ENCODE results near the gene HDAC10. TPM values are rescaled to one million over a fixed set of nuclear protein-coding genes. Genes with fewer than 3 reads are reported as not detected.

The HDAC10 gene
- total RNA-seq, 2 experiments from 2014 or later = 99.1 to 111 TPM

DNA sequence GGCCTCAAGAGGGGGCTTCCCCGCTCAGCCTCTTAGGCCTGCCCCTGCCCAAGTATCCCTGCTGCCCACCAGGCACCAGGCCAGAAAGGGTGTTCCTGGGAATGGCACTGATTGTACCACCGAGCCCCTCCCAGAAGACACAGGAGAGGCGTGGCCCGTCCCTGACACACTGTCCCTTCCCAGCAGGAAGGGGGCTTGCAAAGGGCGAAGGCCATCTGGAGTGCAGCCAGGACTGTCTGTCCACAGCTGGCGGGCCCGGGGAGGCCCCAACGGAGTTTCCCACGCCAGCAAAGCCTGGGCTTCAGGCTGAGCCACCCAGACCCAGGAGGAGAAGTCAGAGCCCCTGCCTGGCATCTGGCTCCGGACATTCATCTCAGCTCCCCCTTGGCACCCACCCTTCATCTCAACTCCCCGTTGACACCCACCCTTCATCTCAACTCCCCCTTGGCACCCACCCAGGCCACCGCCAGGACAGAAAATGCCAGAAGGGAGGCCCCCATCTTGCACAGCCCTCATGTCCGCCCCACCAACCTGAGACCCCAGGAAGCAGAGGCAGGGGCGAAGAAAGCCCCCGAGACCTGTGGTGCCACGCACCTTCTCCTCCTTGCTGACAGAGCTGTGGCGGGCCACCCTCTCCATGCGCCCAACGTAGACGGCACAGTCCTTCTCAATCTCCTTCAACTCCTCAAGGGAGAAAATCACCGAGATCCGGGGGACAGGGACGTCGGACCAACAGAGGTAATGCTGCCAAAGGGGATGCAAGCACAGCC is 25.7 kb downstream of the HDAC10 start:
- H3K36me3 Mint-ChIP-seq = peaks cover 6% of the 10 kb centered on the region

DNA sequence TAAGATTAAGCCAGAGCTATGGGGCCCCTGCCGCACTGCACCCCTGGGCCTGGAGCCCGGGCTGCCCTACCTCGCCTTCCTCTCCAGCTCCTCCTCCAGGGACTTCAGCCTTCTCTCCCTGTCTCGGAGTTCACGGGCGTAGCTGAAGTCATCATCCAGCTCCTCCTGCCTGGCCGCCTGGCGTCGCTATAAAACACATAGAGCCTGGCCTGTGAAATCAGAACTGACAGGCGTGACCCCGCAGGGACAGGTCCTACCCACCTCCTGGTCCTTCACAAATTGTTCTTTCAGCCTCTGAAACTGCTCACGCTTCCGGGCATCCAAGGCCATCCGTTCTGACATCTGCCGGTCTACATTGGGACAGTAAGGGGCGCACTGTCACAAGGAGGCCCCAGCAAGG is 27.0 kb downstream of the HDAC10 start:
- H3K9me3 Mint-ChIP-seq = no peaks in the 10 kb centered on the region
- no peak overlapping the region for H3K27ac Mint-ChIP-seq
- POLR2A ChIA-PET = no interaction called here
- ATAC-seq (ENCODE audit: low read depth) = no peak
- DNase-seq = no peak
- H3K36me3 Mint-ChIP-seq = peaks cover 6% of the 10 kb centered on the region
- no peaks in the 10 kb centered on the region for H3K4me1 Mint-ChIP-seq
- no peak overlapping the region for H3K4me3 Mint-ChIP-seq
- no peaks in the 10 kb centered on the region for H3K27me3 Mint-ChIP-seq

More for the DNA sequence above, 25.7 kb downstream of the HDAC10 start:
- no peaks in the 10 kb centered on the region for H3K27me3 Mint-ChIP-seq
- no peak overlapping the region for H3K27ac Mint-ChIP-seq
- no peak for ATAC-seq (ENCODE audit: low read depth)
- no peaks in the 10 kb centered on the region for H3K4me1 Mint-ChIP-seq
- no peaks in the 10 kb centered on the region for H3K9me3 Mint-ChIP-seq
- POLR2A ChIA-PET = no interaction called here
- H3K4me3 Mint-ChIP-seq = no peak overlapping the region
- DNase-seq = no peak

- POLR2A ChIA-PET = no interaction called here
- no peaks in the 10 kb centered on the region for H3K9me3 Mint-ChIP-seq
- H3K36me3 Mint-ChIP-seq = peaks cover 6% of the 10 kb centered on the region
- no peaks in the 10 kb centered on the region for H3K4me1 Mint-ChIP-seq
- H3K27me3 Mint-ChIP-seq = no peaks in the 10 kb centered on the region
- no peak overlapping the region for H3K4me3 Mint-ChIP-seq
- ATAC-seq (ENCODE audit: low read depth) (no peak), DNase-seq (no peak)
- no peak overlapping the region for H3K27ac Mint-ChIP-seq
These were observed 28.6 kb downstream of the HDAC10 start for GRCh38 chr22:50222508-50222907.

- ATAC-seq (ENCODE audit: low read depth) = no peak
- no peak for DNase-seq
These were observed 29.4 kb downstream of the HDAC10 start for GRCh38 chr22:50221410-50222300.

GRCh38 chr22:50220603-50221409 is 30.3 kb downstream of the HDAC10 start:
- DNase-seq (no peak), ATAC-seq (ENCODE audit: low read depth) (no peak)
- Mint-ChIP-seq H3K27ac (no peak overlapping the region), H3K4me1 (no peaks in the 10 kb centered on the region), H3K9me3 (no peaks in the 10 kb centered on the region), H3K4me3 (no peak overlapping the region), H3K36me3 (peaks cover 6% of the 10 kb centered on the region), H3K27me3 (no peaks in the 10 kb centered on the region)
- POLR2A ChIA-PET = no interaction called here

More at GRCh38 chr22:50221410-50222300, 29.4 kb downstream of the HDAC10 start:
- POLR2A ChIA-PET = no interaction called here
- no peaks in the 10 kb centered on the region for H3K4me1 Mint-ChIP-seq
- peaks cover 6% of the 10 kb centered on the region for H3K36me3 Mint-ChIP-seq
- no peaks in the 10 kb centered on the region for H3K27me3 Mint-ChIP-seq
- H3K4me3 Mint-ChIP-seq = no peak overlapping the region
- no peak overlapping the region for H3K27ac Mint-ChIP-seq
- no peaks in the 10 kb centered on the region for H3K9me3 Mint-ChIP-seq

- ATAC-seq (ENCODE audit: low read depth) (no peak), DNase-seq (no peak)
- Mint-ChIP-seq H3K9me3 (no peaks in the 10 kb centered on the region), H3K4me3 (no peak overlapping the region), H3K27me3 (no peaks in the 10 kb centered on the region), H3K27ac (no peak overlapping the region), H3K36me3 (peaks cover 7% of the 10 kb centered on the region), H3K4me1 (no peaks in the 10 kb centered on the region)
- POLR2A ChIA-PET = no interaction called here
These were observed 31.1 kb downstream of the HDAC10 start for GRCh38 chr22:50219800-50220602.

DNA sequence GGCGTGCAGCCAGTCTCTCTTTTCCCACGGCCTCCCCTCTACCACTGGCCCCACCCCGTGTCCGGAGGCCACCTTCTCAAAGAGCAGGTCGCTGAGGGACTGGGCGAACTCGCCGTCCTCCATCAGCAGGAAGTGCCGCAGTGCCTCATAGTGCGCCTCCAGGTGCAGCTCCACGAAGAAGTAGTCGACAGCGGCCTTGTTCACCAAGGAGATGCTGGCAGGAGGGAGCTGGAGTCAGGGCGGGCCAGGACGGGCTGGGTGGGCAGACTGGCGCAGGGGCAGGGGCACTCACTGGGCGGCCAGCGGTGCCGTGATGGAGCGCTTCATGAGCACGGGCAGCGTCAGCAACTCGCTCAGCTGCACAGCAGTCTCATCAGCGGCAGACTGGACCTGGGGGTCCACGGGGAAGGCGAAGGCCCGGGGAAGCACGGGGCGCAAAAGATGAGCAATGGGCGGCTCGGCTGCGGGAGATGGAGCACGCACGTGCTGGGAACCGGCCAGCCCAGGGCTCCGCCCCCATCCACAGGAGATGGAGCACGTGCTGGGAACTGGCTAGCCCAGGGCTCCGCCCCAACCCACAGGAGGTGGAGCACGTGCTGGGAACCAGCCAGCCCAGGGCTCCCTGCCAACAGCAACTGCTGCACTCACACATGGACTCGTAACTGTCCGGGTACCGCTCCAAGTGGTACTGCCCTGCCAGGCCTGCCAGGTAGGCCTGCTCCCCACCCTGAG is 31.9 kb downstream of the HDAC10 start:
- peaks cover 10% of the 10 kb centered on the region for H3K36me3 Mint-ChIP-seq
- no peak for ATAC-seq (ENCODE audit: low read depth)
- no peak overlapping the region for H3K27ac Mint-ChIP-seq

DNA sequence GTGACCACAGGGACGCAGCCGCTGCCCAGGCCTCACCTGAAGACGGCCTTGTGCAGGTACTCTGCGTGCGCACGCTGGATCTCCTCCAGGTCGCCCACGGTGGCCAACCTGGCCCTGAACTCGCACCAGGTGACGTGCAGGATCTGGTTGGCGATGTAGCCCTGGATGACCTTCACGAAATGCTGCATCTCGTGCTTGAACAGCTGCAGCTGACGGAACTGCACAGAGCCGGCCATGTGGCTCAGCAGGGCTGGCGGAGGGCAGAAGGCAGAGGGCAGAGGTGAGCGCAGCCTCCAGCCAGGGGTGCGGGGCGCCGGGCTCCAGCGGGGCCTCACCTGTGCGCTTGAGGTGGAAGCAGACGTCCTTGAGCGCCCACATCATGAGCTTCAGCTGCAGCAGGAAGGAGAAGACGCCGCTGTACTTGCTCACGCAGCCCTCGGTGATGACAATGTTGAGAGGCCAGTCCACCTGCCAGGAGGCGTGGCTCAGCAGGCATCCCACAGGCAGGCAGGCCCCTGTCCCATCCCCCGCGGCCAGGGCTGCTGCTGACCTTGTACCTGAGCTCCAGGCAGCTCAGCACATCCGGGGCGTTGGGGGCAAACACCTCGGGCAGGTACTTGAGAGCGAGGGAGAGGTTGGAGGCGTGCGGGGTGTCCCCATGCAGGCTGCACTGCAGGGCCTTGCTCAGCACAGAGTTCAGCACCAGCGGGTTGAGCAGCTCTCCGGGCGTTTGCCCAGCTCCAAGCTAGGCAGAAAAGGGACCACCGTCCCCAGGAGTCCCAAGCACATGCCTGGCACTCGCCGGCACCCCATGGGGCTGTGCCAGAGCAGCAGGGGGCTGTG is 32.7 kb downstream of the HDAC10 start:
- peaks cover 11% of the 10 kb centered on the region for H3K36me3 Mint-ChIP-seq
- POLR2A ChIA-PET = no interaction called here
- H3K9me3 Mint-ChIP-seq = no peaks in the 10 kb centered on the region
- no peaks in the 10 kb centered on the region for H3K4me1 Mint-ChIP-seq
- H3K4me3 Mint-ChIP-seq = no peak overlapping the region
- DNase-seq (no peak), ATAC-seq (ENCODE audit: low read depth) (no peak)
- H3K27ac Mint-ChIP-seq = no peak overlapping the region
- no peaks in the 10 kb centered on the region for H3K27me3 Mint-ChIP-seq

More for the DNA sequence above, 31.9 kb downstream of the HDAC10 start:
- H3K27me3 Mint-ChIP-seq = no peaks in the 10 kb centered on the region
- POLR2A ChIA-PET = no interaction called here
- DNase-seq = no peak
- no peaks in the 10 kb centered on the region for H3K9me3 Mint-ChIP-seq
- no peak overlapping the region for H3K4me3 Mint-ChIP-seq
- H3K4me1 Mint-ChIP-seq = no peaks in the 10 kb centered on the region

GRCh38 chr22:50217543-50218152 is 33.4 kb downstream of the HDAC10 start:
- no peak overlapping the region for H3K4me3 Mint-ChIP-seq
- no peaks in the 10 kb centered on the region for H3K4me1 Mint-ChIP-seq
- POLR2A ChIA-PET = interaction anchor here (0.5 kb wide), 1 partner anchor 227 kb away, joined by 3 read pairs; no protein-coding TSS in a partner anchor
- DNase-seq = no peak
- H3K27me3 Mint-ChIP-seq = no peaks in the 10 kb centered on the region
- H3K9me3 Mint-ChIP-seq = no peaks in the 10 kb centered on the region
- no peak overlapping the region for H3K27ac Mint-ChIP-seq
- peaks cover 15% of the 10 kb centered on the region for H3K36me3 Mint-ChIP-seq
- ATAC-seq (ENCODE audit: low read depth) = no peak

GRCh38 chr22:50216684-50217520 is 34.2 kb downstream of the HDAC10 start:
- Mint-ChIP-seq H3K36me3 (peaks cover 15% of the 10 kb centered on the region), H3K4me3 (no peak overlapping the region), H3K27ac (no peak overlapping the region), H3K9me3 (no peaks in the 10 kb centered on the region), H3K27me3 (no peaks in the 10 kb centered on the region), H3K4me1 (peaks cover 1% of the 10 kb centered on the region)
- no peak for DNase-seq
- POLR2A ChIA-PET = interaction anchor here (0.5 kb wide), 1 partner anchor 228 kb away, joined by 3 read pairs; no protein-coding TSS in a partner anchor
- ATAC-seq (ENCODE audit: low read depth) = no peak

Data from activated naive CD8-positive, alpha-beta T cell treated with anti-CD3 and anti-CD28 coated beads, Interleukin-2, amount 10 ng/mL, durations not matched to agents 7 days and 5 days (primary cell).